Epidermal melanocyte (primary cell): ENCODE data around the gene COLEC12.
"Not testable (repeated sequence)": the region's sequence is repeated elsewhere in the genome, so short reads cannot be mapped to it uniquely, and the experiment has no call there.

Experiments used
- DNase-seq: peaks from one replicate; pipeline ENCODE4 v3.0.0; 2011; ENCODE audit warnings: low spot score; ENCODE audit not compliant: insufficient read length

COLEC12 gene

GRCh38 chr18:415047-415446, 85.5 kb downstream of the COLEC12 start:
- DNase-seq: no peak

DNA sequence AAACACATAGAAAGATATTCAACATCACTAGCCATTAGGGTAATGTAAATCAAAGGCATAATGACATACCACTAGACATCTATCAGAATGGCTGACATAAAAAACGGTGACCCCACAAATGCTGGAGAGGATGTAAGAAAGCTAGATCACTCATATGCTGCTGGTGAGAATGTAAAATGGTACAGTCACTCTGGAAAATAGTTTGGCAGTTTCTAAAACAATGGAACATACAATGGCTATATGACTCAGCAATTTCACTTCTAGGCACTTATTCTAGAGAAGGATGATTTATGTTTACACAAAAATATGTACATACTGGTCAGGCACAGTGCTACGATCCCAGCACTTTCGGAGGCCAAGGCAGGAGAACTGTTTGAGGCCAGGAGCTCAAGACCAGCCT, 87.3 kb downstream of the COLEC12 start:
- no peak for DNase-seq

GRCh38 chr18:410047-410455, 90.5 kb downstream of the COLEC12 start:
- DNase-seq: no peak

GRCh38 chr18:408367-408766, 92.1 kb downstream of the COLEC12 start:
- no peak for DNase-seq

DNA sequence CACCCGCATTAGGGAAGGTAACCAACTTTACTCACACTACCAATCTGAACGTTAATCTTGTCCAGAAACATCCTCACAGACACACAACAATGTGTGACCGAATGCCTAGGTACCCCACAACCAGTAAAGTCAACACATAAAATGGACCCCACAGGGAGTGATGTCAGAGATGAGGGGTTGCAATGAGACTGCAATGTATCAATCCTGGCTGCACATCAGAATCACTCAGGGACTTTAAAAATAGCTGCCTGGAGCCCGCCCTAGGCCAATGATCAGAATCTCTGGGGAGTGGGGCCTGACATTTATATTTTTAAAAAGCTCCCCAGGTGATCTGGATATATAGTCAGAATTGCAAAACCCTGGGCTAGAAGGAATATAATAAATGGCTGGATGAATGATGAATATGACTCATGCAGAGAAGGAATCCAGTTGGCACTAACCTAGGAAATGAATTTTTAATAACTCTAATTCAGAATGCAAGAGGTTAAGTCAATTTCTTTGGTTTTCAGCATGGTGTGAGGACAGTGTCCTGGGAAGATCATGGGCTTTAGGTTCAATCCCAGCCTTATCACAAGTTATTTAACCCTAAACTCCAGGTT, 92.8 kb downstream of the COLEC12 start:
- no peak for DNase-seq

DNA sequence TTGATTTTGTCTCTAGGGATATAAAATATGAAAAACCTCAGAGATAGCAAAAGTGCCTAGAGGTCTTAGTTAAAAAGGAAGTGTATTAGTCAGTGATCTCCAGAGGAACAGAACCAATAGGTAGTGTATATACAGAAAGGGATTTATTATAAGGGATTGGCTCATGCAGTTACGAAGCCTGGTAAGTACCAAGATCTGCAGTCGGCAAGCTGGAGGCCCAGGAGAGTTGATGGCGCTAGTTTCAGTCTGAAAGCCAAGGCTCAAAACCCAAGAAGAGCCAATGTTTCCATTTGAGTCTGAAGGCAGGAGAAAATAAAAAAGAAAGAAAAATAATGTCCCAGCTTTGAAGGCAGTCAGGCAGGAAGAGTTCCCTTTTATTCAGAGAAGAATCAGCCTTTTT, 93.3 kb downstream of the COLEC12 start:
- DNase-seq: no peak

GRCh38 chr18:406677-407076, 93.8 kb downstream of the COLEC12 start:
- DNase-seq: no peak

GRCh38 chr18:405006-405405, 95.5 kb downstream of the COLEC12 start:
- DNase-seq: not testable (repeated sequence)

DNA sequence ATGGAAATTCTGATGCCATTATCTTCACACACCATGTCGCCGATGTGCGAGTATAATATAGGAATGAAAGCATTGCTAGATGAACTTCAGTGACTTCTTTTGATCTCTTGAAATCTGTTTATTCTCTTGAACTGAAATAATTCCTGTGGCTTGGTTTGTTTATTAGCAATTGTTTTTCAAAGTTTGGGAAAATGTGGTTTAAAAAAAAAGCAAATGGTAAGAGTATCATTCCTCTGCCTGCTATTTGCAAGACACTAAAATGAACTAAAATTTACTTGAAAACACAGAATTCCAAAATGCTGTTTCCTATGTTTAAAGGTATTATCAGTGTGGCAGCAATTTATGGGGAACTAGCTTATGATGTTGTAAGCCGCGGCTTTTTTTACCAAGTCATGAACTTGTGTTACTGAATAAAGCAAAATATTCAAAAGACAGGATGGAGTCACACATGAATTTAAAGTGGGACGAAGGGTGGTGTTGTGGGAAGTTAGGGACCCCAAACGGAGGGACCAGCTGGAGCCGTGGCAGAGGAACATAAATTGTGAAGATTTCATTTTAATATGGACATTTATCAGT, 96.4 kb downstream of the COLEC12 start:
- DNase-seq: no peak

GRCh38 chr18:402129-402528, 98.4 kb downstream of the COLEC12 start:
- DNase-seq: no peak

DNA sequence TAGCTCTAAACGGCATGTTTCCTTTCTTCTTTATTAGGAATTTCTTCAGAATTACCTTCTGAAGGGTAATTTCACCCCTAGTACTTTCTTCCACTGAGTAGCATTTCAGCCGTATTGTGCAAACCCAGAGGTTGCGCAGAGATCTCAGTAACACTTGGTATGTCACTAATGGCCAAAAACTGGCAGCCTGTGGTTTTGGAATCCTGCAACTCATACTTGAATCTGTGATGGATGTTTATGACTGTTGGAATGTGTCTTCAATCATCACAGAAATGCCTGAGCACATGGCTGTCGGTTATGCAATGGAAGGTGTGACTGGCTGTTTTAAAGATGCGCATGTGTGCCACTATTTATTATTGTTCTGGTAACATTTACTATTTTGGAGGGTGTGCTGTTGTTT, 100.0 kb downstream of the COLEC12 start:
- no peak for DNase-seq

DNA sequence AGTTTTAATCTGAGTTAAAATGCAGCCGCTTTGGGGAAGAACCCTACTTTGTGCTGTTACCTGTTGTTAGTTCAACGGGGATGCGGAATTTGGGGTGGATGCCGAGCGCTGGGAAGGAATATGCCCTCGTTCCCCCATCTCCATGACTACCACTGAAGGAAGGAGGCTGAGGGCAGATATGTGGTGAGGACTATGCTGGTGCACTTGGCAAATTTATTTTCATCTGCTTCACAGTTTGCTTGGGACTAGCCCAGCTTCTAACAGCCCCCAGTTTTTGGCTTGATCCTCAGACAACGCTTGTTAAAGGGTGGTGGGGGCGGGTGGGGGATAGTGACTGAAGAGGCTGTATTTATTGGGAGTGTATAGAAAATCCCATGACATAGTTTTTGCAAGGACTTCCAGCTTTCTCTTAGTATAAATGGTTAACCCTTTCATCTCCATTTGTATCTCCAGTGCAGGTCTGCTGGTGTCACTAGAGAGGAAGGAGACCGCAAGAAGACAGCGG, 100.8 kb downstream of the COLEC12 start:
- no peak for DNase-seq

DNA sequence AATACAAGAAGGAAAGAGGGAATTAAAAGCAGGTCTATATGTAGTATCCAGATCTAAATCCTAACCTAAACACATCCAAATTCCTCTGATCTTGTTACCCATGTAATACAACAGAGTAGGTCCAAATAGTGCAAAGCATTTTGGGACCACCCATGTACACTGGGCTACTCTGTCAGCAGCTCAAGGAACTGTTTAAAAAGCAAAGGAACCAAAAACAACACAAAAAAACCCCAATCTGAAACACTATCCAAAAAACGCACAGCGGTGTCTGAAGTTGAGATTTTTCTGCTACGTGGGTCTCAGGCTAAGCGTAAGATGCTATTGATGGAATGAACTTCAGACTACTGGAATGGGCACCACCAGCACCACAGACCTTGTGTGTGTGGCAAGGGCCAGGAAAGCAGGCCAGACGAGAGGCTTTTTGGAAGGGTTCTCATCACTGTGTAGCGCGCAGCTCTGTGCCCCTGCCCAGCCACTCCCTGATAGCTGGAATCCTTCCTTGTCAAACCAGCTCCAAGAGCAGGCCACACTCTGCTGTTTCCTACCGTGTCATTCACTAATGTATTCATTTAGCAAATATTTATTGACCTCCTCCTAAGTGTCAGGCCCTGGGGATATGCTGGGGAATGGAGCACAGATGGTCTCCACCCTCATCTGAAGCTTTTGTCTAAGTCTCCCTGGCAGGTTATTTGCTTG, 101.4 kb downstream of the COLEC12 start:
- no peak for DNase-seq

GRCh38 chr18:396556-396955, 103.9 kb downstream of the COLEC12 start:
- no peak for DNase-seq

GRCh38 chr18:396251-396555, 104.3 kb downstream of the COLEC12 start:
- no peak for DNase-seq

- DNase-seq: no peak
These were observed 104.8 kb downstream of the COLEC12 start for GRCh38 chr18:395456-396250.

- no peak for DNase-seq
These were observed 105.5 kb downstream of the COLEC12 start for GRCh38 chr18:394987-395362.

DNA sequence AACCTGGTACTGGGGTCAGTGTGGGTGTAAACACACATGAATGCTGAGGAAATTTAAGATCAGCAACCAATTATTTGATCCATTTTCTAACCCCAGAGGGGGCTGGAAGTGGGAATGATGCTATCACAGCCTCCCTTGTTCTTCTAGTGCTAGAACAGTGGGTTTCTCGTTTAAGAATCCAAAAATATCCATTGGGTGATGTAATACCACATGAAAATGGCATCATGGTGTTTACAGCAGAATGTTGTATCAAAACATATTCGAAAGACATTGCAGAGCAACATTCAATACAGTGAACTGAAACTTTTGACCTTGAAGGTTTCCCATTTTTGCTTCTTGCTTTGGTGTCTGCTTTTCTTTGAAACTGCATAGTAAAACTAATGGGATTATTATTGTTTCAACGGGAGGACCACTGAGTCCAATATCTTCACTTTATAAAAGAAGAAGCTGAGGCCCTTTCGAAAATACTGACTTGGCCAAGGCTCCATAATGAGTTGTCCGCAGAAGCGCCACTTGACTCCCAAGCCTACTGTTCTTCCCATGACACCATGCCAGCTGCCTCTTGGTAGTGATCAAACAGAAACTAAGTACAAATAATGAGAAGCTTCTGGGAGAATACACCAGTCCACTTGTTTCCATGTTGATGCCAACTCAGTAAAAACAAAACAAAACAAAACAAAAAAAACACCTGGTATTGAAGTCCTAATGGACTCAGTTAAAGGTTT, 106.1 kb downstream of the COLEC12 start:
- DNase-seq: no peak

DNA sequence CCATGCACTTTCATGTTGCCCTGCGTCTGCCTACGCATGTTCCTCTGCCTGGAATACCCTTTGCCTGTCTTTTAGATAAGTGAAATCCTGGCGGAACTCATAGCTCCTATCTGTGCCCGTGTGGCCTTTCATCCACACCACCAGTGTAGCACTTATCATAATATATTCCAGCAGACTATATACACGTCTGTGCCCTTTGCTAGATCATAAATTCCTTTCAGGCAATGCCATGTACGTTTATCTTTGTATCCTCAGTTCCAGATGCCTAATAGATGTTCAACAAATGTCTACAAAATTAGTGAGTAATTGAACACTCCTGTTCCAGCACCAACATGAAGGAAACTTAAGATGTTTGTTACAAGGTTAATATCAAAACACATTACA, 106.9 kb downstream of the COLEC12 start:
- no peak for DNase-seq

- no peak for DNase-seq
These were observed 107.5 kb downstream of the COLEC12 start for GRCh38 chr18:392928-393573.
